WTC11 (cell line): Measurements from ENCODE around the gene LIFR. TPM values are rescaled to one million over a fixed set of nuclear protein-coding genes. Genes with fewer than 3 reads are reported as not detected.

Source experiments
- ATAC-seq: fragments of 200-7000 bp; cut with Tn5 transposase; 2 replicates; pipeline ENCODE4 v1.10.0; 2021; ENCODE audit warnings: mild to moderate bottlenecking, moderate library complexity
- CTCF ChIA-PET: fragments of 300-600 bp; sonication (Branson Sonifier 250); formaldehyde crosslinking; loops from one replicate; lab custom pipeline; 2021; ENCODE audit warnings: antibody characterized with exemption; lab: Charles Lee
- POLR2A ChIA-PET: fragments of 350-600 bp; sonication (Branson Sonifier 250); formaldehyde crosslinking; loops from one replicate; lab custom pipeline; 2021; ENCODE audit warnings: antibody characterized with exemption; lab: Charles Lee
- DNase-seq: peaks from one replicate; pipeline ENCODE4 v3.0.0; 2021; ENCODE audit warnings: low spot score
- H3K27ac Mint-ChIP-seq: 2 replicates; pipeline ENCODE4 v1.8.0; 2021; ENCODE audit warnings: mixed read lengths
- H3K27me3 Mint-ChIP-seq: 2 replicates; pipeline ENCODE4 v1.8.0; 2021; ENCODE audit warnings: low read depth, mild to moderate bottlenecking, moderate library complexity, mixed read lengths
- H3K36me3 Mint-ChIP-seq: 2 replicates; pipeline ENCODE4 v1.8.0; 2021; ENCODE audit warnings: mixed read lengths
- H3K4me1 Mint-ChIP-seq: 2 replicates; pipeline ENCODE4 v1.8.0; 2022; ENCODE audit warnings: mixed read lengths
- H3K4me3 Mint-ChIP-seq: 2 replicates; pipeline ENCODE4 v1.8.0; 2021; ENCODE audit warnings: mild to moderate bottlenecking, moderate library complexity, mixed read lengths
- H3K9me3 Mint-ChIP-seq: 2 replicates; pipeline ENCODE4 v1.8.0; 2021; ENCODE audit warnings: mixed read lengths
- E2F1 ChIP-seq: sonication (generic); formaldehyde crosslinking; IDR thresholded peaks from 2 replicates; pipeline ENCODE4 v1.8.0; 2022; ENCODE audit warnings: mild to moderate bottlenecking, missing genetic modification reagents
- EMX1 ChIP-seq: fragments of 250-450 bp; sonication (Bioruptor Pico); IDR thresholded peaks from 2 replicates; pipeline ENCODE4 v1.8.0; 2021; ENCODE audit warnings: mild to moderate bottlenecking
- GRHL2 ChIP-seq: fragments of 250-450 bp; sonication (Bioruptor Pico); IDR thresholded peaks from 2 replicates; pipeline ENCODE4 v1.8.0; 2022; ENCODE audit warnings: mild to moderate bottlenecking, moderate library complexity; ENCODE audit not compliant: insufficient replicate concordance, severe bottlenecking
- HMGA2 ChIP-seq: fragments of 250-450 bp; sonication (Bioruptor Pico); IDR thresholded peaks from 2 replicates; pipeline ENCODE4 v1.4.0; 2021; ENCODE audit warnings: mild to moderate bottlenecking, moderate library complexity
- IRF2 ChIP-seq: sonication (generic); formaldehyde crosslinking; IDR thresholded peaks from 2 replicates; pipeline ENCODE4 v1.8.0; 2022; ENCODE audit warnings: low read depth, missing genetic modification reagents, borderline replicate concordance
- MAX ChIP-seq: sonication (generic); formaldehyde crosslinking; IDR thresholded peaks from 2 replicates; pipeline ENCODE4 v1.8.0; 2022; ENCODE audit warnings: mild to moderate bottlenecking, missing genetic modification reagents
- MLX ChIP-seq: sonication (generic); formaldehyde crosslinking; IDR thresholded peaks from 2 replicates; pipeline ENCODE4 v1.8.1; 2023; ENCODE audit warnings: mild to moderate bottlenecking, missing genetic modification reagents, moderate library complexity
- MYBL2 ChIP-seq: sonication (generic); formaldehyde crosslinking; IDR thresholded peaks from 2 replicates; pipeline ENCODE4 v1.8.1; 2023; ENCODE audit warnings: mild to moderate bottlenecking, moderate library complexity, missing genetic modification reagents
- NR2C2 ChIP-seq: sonication (generic); formaldehyde crosslinking; IDR thresholded peaks from 2 replicates; pipeline ENCODE4 v1.8.0; 2022; ENCODE audit warnings: mild to moderate bottlenecking, missing genetic modification reagents
- PRDM15 ChIP-seq: sonication (generic); formaldehyde crosslinking; IDR thresholded peaks from 2 replicates; pipeline ENCODE4 v1.8.0; 2022; ENCODE audit warnings: missing genetic modification reagents
- PREB ChIP-seq: sonication (generic); formaldehyde crosslinking; IDR thresholded peaks from 2 replicates; pipeline ENCODE4 v1.8.1; 2022; ENCODE audit warnings: mild to moderate bottlenecking, missing genetic modification reagents, moderate library complexity, borderline replicate concordance
- PRRX2 ChIP-seq: fragments of 250-450 bp; sonication (Bioruptor Pico); IDR thresholded peaks from 2 replicates; pipeline ENCODE4 v1.8.0; 2021; ENCODE audit warnings: mild to moderate bottlenecking
- RELA ChIP-seq: sonication (generic); formaldehyde crosslinking; IDR thresholded peaks from 2 replicates; pipeline ENCODE4 v1.8.1; 2022; ENCODE audit warnings: missing genetic modification reagents, mild to moderate bottlenecking, borderline replicate concordance
- RORB ChIP-seq: fragments of 250-450 bp; sonication (Bioruptor Pico); IDR thresholded peaks from 2 replicates; pipeline ENCODE4 v1.9.0; 2021; ENCODE audit warnings: mild to moderate bottlenecking
- SMAD3 ChIP-seq: sonication (generic); formaldehyde crosslinking; IDR thresholded peaks from 2 replicates; pipeline ENCODE4 v1.8.0; 2022; ENCODE audit warnings: missing genetic modification reagents, mild to moderate bottlenecking, borderline replicate concordance
- SMAD4 ChIP-seq: sonication (generic); formaldehyde crosslinking; IDR thresholded peaks from 2 replicates; pipeline ENCODE4 v1.8.0; 2022; ENCODE audit warnings: mild to moderate bottlenecking, missing genetic modification reagents
- STAT6 ChIP-seq: sonication (generic); formaldehyde crosslinking; conservative IDR thresholded peaks from 2 replicates; pipeline ENCODE4 v1.8.1; 2023; ENCODE audit warnings: mild to moderate bottlenecking, low read depth, missing genetic modification reagents, moderate library complexity
- TEAD1 ChIP-seq: sonication (generic); formaldehyde crosslinking; IDR thresholded peaks from 2 replicates; pipeline ENCODE4 v1.8.0; 2022; ENCODE audit warnings: mild to moderate bottlenecking, missing genetic modification reagents
- USF2 ChIP-seq: sonication (generic); formaldehyde crosslinking; IDR thresholded peaks from 2 replicates; pipeline ENCODE4 v1.8.1; 2023; ENCODE audit warnings: mild to moderate bottlenecking, missing genetic modification reagents, moderate library complexity
- ZBTB43 ChIP-seq: sonication (generic); formaldehyde crosslinking; IDR thresholded peaks from 2 replicates; pipeline ENCODE4 v1.8.1; 2023; ENCODE audit warnings: mild to moderate bottlenecking, missing genetic modification reagents
- ZMAT4 ChIP-seq: fragments of 250-450 bp; sonication (Bioruptor Pico); IDR thresholded peaks from 2 replicates; pipeline ENCODE4 v1.9.0; 2021; ENCODE audit warnings: mild to moderate bottlenecking
- ZNF219 ChIP-seq: sonication (generic); formaldehyde crosslinking; IDR thresholded peaks from 2 replicates; pipeline ENCODE4 v1.8.0; 2023; ENCODE audit warnings: missing genetic modification reagents, mild to moderate bottlenecking, borderline replicate concordance
- ZNF263 ChIP-seq: sonication (generic); formaldehyde crosslinking; IDR thresholded peaks from 2 replicates; pipeline ENCODE4 v1.8.1; 2022; ENCODE audit warnings: low read depth, mild to moderate bottlenecking, moderate library complexity, missing genetic modification reagents
- ZNF396 ChIP-seq: fragments of 250-450 bp; sonication (Bioruptor Pico); IDR thresholded peaks from 2 replicates; pipeline ENCODE4 v1.8.0; 2021; ENCODE audit warnings: mild to moderate bottlenecking, moderate library complexity, borderline replicate concordance
- total RNA-seq: library from RNA; stranded (reverse); gene quantifications from 3 replicates; pipeline ENCODE4 v1.2.3, GENCODE V29; 2021

Gene LIFR
- total RNA-seq, 1 experiment from 2014 or later, result 14.4 TPM

GRCh38 chr5:38591523-38591849 lies 35.0 kb upstream of the LIFR start:
- no peak for ATAC-seq
- no peaks in the 10 kb centered on the region for H3K27me3 Mint-ChIP-seq
- H3K36me3 Mint-ChIP-seq, result no peaks in the 10 kb centered on the region
- H3K4me1 Mint-ChIP-seq, result peaks cover 6% of the 10 kb centered on the region
- no peak for TF ChIP-seq E2F1
- TF ChIP-seq NR2C2 (CRISPR knock-in tag), result no peak
- no peak for TF ChIP-seq PREB
- no peak for TF ChIP-seq MAX (CRISPR knock-in tag)
- no peak for TF ChIP-seq MYBL2 (CRISPR knock-in tag)
- TF ChIP-seq SMAD3 (CRISPR knock-in tag), result no peak
- no peak for TF ChIP-seq USF2
- TF ChIP-seq IRF2, result no peak
- no peak for TF ChIP-seq ZNF263 (CRISPR knock-in tag)
- no peak for TF ChIP-seq ZNF396
- TF ChIP-seq PRRX2 (CRISPR knock-in tag), result no peak
- TF ChIP-seq ZBTB43 (CRISPR knock-in tag), result no peak
- TF ChIP-seq STAT6 (CRISPR knock-in tag), result no peak
- no peak for TF ChIP-seq HMGA2 (CRISPR knock-in tag)
- no peak for TF ChIP-seq EMX1 (CRISPR knock-in tag)
- TF ChIP-seq TEAD1 (CRISPR knock-in tag), result no peak
- no peak for TF ChIP-seq RORB (CRISPR knock-in tag)
- TF ChIP-seq, all 79 proteins: peak for 0
- Mint-ChIP-seq H3K27ac (no peak overlapping the region), H3K9me3 (no peaks in the 10 kb centered on the region), H3K4me3 (no peak overlapping the region)
- POLR2A ChIA-PET, result no interaction called here
- no peak for DNase-seq
- CTCF ChIA-PET, result no interaction called here

- Mint-ChIP-seq H3K27ac (no peak overlapping the region), H3K36me3 (no peaks in the 10 kb centered on the region), H3K4me1 (peaks cover 6% of the 10 kb centered on the region), H3K4me3 (no peak overlapping the region), H3K27me3 (no peaks in the 10 kb centered on the region), H3K9me3 (no peaks in the 10 kb centered on the region)
- POLR2A ChIA-PET, result no interaction called here
- no peak for DNase-seq
- CTCF ChIA-PET, result no interaction called here
- no peak for ATAC-seq
- TF ChIP-seq RELA (CRISPR knock-in tag) (no peak), ZMAT4 (CRISPR knock-in tag) (no peak), MYBL2 (CRISPR knock-in tag) (no peak), PRDM15 (no peak), SMAD4 (no peak), GRHL2 (CRISPR knock-in tag) (no peak), ZNF219 (CRISPR knock-in tag) (no peak), MLX (CRISPR knock-in tag) (no peak), SMAD3 (CRISPR knock-in tag) (no peak)
Measured at GRCh38 chr5:38590838-38591522, 34.5 kb upstream of the LIFR start.
